HEK293 (cell line): ENCODE measurements around the gene DZIP1.

Source experiments
- BCL11B ChIP-seq: fragments of 450-650 bp; formaldehyde crosslinking; IDR thresholded peaks from 2 replicates; pipeline ENCODE4 v1.5.1; 2016; ENCODE audit warnings: low read depth, missing biosample characterization, missing genetic modification characterization
- HOXC10 ChIP-seq: sonication (generic); formaldehyde crosslinking; IDR thresholded peaks from 2 replicates; pipeline ENCODE4 v1.8.1; 2023; ENCODE audit warnings: mild to moderate bottlenecking, missing genetic modification reagents
- WT1 ChIP-seq: fragments of 450-650 bp; formaldehyde crosslinking; IDR thresholded peaks from 2 replicates; pipeline ENCODE4 v1.5.1; 2016; ENCODE audit warnings: missing biosample characterization, missing genetic modification characterization
- ZFP37 ChIP-seq: fragments of 450-650 bp; formaldehyde crosslinking; IDR thresholded peaks from 2 replicates; pipeline ENCODE4 v1.5.1; 2016; ENCODE audit warnings: missing biosample characterization, missing genetic modification characterization
- ZFP69B ChIP-seq: fragments of 450-650 bp; formaldehyde crosslinking; IDR thresholded peaks from 2 replicates; pipeline ENCODE4 v1.5.1; 2016; ENCODE audit warnings: missing biosample characterization, missing genetic modification characterization
- ZNF114 ChIP-seq: fragments of 450-650 bp; formaldehyde crosslinking; IDR thresholded peaks from 2 replicates; pipeline ENCODE4 v1.5.0; 2017; ENCODE audit warnings: missing biosample characterization, missing genetic modification characterization
- ZNF148 ChIP-seq: fragments of 450-650 bp; formaldehyde crosslinking; IDR thresholded peaks from 2 replicates; pipeline ENCODE4 v1.5.0; 2017; ENCODE audit warnings: missing biosample characterization, missing genetic modification characterization, borderline replicate concordance
- ZNF2 ChIP-seq: fragments of 450-650 bp; formaldehyde crosslinking; IDR thresholded peaks from 2 replicates; pipeline ENCODE4 v1.5.1; 2016; ENCODE audit warnings: missing biosample characterization, missing genetic modification characterization
- ZNF366 ChIP-seq: fragments of 450-650 bp; formaldehyde crosslinking; conservative IDR thresholded peaks from 2 replicates; pipeline ENCODE4 v1.5.1; 2016; ENCODE audit warnings: missing biosample characterization, missing genetic modification characterization
- ZNF518A ChIP-seq: fragments of 450-650 bp; formaldehyde crosslinking; conservative IDR thresholded peaks from 2 replicates; pipeline ENCODE4 v1.5.1; 2016; ENCODE audit warnings: low read depth, missing biosample characterization, missing genetic modification characterization
- ZNF596 ChIP-seq: fragments of 450-650 bp; IDR thresholded peaks from 2 replicates; pipeline ENCODE4 v1.5.0; 2018; ENCODE audit warnings: missing biosample characterization, mild to moderate bottlenecking, missing genetic modification characterization, moderate library complexity
- ZNF610 ChIP-seq: fragments of 450-650 bp; formaldehyde crosslinking; IDR thresholded peaks from 2 replicates; pipeline ENCODE4 v1.5.1; 2016; ENCODE audit warnings: missing biosample characterization, missing genetic modification characterization, borderline replicate concordance
- ZNF645 ChIP-seq: fragments of 450-650 bp; formaldehyde crosslinking; IDR thresholded peaks from 2 replicates; pipeline ENCODE4; 2016; ENCODE audit warnings: missing biosample characterization, missing genetic modification characterization
- ZNF654 ChIP-seq: fragments of 450-650 bp; formaldehyde crosslinking; IDR thresholded peaks from 2 replicates; pipeline ENCODE4 v1.5.1; 2016; ENCODE audit warnings: low read depth, missing biosample characterization, missing genetic modification characterization
- ZNF664 ChIP-seq: fragments of 450-650 bp; formaldehyde crosslinking; IDR thresholded peaks from 2 replicates; pipeline ENCODE4 v1.5.1; 2016; ENCODE audit warnings: missing biosample characterization, missing genetic modification characterization
- ZNF707 ChIP-seq: fragments of 450-650 bp; formaldehyde crosslinking; IDR thresholded peaks from 2 replicates; pipeline ENCODE4 v1.5.1; 2016; ENCODE audit warnings: missing biosample characterization, missing genetic modification characterization
- ZNF837 ChIP-seq: fragments of 450-650 bp; formaldehyde crosslinking; IDR thresholded peaks from 2 replicates; pipeline ENCODE4 v1.5.1; 2016; ENCODE audit warnings: missing biosample characterization, missing genetic modification characterization
- ZSCAN30 ChIP-seq: fragments of 450-650 bp; IDR thresholded peaks from 2 replicates; pipeline ENCODE4 v1.5.1; 2018; ENCODE audit warnings: missing biosample characterization, mild to moderate bottlenecking, missing genetic modification characterization, moderate library complexity
- TF ChIP-seq, protein P1 (sequence below): fragments of 450-650 bp; formaldehyde crosslinking; IDR thresholded peaks from 2 replicates; pipeline ENCODE4 v1.5.1; 2016; ENCODE audit warnings: missing biosample characterization, missing genetic modification characterization
- TF ChIP-seq, protein P2 (sequence below): fragments of 450-650 bp; formaldehyde crosslinking; IDR thresholded peaks from 2 replicates; pipeline ENCODE4 v1.5.1; 2016; ENCODE audit warnings: missing biosample characterization, missing genetic modification characterization
- TF ChIP-seq, protein P3 (sequence below): sonication (generic); formaldehyde crosslinking; IDR thresholded peaks from 2 replicates; pipeline ENCODE4 v1.8.1; 2022; ENCODE audit warnings: mild to moderate bottlenecking, moderate library complexity, missing genetic modification reagents
- TF ChIP-seq, protein P4 (sequence below): fragments of 450-650 bp; formaldehyde crosslinking; IDR thresholded peaks from 2 replicates; pipeline ENCODE4 v1.5.1; 2017; ENCODE audit warnings: missing biosample characterization, missing genetic modification characterization
- TF ChIP-seq, protein P5 (sequence below): fragments of 450-650 bp; formaldehyde crosslinking; IDR thresholded peaks from 2 replicates; pipeline ENCODE4 v1.5.1; 2017; ENCODE audit warnings: missing biosample characterization, missing genetic modification characterization

Gene DZIP1

GRCh38 chr13:95535243-95535642, 109.3 kb downstream of the DZIP1 start (continued):
- TF ChIP-seq, protein P1, sequence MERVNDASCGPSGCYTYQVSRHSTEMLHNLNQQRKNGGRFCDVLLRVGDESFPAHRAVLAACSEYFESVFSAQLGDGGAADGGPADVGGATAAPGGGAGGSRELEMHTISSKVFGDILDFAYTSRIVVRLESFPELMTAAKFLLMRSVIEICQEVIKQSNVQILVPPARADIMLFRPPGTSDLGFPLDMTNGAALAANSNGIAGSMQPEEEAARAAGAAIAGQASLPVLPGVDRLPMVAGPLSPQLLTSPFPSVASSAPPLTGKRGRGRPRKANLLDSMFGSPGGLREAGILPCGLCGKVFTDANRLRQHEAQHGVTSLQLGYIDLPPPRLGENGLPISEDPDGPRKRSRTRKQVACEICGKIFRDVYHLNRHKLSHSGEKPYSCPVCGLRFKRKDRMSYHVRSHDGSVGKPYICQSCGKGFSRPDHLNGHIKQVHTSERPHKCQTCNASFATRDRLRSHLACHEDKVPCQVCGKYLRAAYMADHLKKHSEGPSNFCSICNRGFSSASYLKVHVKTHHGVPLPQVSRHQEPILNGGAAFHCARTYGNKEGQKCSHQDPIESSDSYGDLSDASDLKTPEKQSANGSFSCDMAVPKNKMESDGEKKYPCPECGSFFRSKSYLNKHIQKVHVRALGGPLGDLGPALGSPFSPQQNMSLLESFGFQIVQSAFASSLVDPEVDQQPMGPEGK (tag by site-specific recombination), result peak; percentile 45; the same call in 1 of the 2 replicates
- no peak for TF ChIP-seq ZNF654 (tag by site-specific recombination)
- peak; percentile 78; the same call in 1 of the 2 replicates for TF ChIP-seq ZFP37 (tag by site-specific recombination)
- TF ChIP-seq ZNF114 (tag by site-specific recombination), result no peak
- 0 out of 2 replicates have a peak, but pooled peaks have one; percentile 25 for TF ChIP-seq ZNF366 (tag by site-specific recombination)
- TF ChIP-seq ZNF645, result no peak
- TF ChIP-seq ZSCAN30 (tag by site-specific recombination), result no peak
- no peak for TF ChIP-seq ZNF2 (tag by site-specific recombination)
- no peak for TF ChIP-seq HOXC10
- TF ChIP-seq WT1, result no peak
- TF ChIP-seq, protein P2, sequence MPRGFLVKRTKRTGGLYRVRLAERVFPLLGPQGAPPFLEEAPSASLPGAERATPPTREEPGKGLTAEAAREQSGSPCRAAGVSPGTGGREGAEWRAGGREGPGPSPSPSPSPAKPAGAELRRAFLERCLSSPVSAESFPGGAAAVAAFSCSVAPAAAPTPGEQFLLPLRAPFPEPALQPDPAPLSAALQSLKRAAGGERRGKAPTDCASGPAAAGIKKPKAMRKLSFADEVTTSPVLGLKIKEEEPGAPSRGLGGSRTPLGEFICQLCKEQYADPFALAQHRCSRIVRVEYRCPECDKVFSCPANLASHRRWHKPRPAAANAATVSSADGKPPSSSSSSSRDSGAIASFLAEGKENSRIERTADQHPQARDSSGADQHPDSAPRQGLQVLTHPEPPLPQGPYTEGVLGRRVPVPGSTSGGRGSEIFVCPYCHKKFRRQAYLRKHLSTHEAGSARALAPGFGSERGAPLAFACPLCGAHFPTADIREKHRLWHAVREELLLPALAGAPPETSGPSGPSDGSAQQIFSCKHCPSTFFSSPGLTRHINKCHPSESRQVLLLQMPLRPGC, result peak; percentile 91
- TF ChIP-seq ZFP69B (tag by site-specific recombination), result peak; percentile 70
- TF ChIP-seq, protein P3, sequence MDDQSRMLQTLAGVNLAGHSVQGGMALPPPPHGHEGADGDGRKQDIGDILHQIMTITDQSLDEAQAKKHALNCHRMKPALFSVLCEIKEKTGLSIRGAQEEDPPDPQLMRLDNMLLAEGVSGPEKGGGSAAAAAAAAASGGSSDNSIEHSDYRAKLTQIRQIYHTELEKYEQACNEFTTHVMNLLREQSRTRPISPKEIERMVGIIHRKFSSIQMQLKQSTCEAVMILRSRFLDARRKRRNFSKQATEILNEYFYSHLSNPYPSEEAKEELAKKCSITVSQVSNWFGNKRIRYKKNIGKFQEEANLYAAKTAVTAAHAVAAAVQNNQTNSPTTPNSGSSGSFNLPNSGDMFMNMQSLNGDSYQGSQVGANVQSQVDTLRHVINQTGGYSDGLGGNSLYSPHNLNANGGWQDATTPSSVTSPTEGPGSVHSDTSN (CRISPR knock-in tag), result no peak
- TF ChIP-seq ZNF148 (tag by site-specific recombination), result no peak
- TF ChIP-seq ZNF610 (tag by site-specific recombination), result no peak
- TF ChIP-seq BCL11B (tag by site-specific recombination), result 0 out of 2 replicates have a peak, but pooled peaks have one; percentile 20
- TF ChIP-seq, protein P4, sequence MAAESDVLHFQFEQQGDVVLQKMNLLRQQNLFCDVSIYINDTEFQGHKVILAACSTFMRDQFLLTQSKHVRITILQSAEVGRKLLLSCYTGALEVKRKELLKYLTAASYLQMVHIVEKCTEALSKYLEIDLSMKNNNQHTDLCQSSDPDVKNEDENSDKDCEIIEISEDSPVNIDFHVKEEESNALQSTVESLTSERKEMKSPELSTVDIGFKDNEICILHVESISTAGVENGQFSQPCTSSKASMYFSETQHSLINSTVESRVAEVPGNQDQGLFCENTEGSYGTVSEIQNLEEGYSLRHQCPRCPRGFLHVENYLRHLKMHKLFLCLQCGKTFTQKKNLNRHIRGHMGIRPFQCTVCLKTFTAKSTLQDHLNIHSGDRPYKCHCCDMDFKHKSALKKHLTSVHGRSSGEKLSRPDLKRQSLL (tag by site-specific recombination), result no peak
- TF ChIP-seq ZNF664, result no peak
- TF ChIP-seq ZNF707 (tag by site-specific recombination), result 0 out of 2 replicates have a peak, but pooled peaks have one; percentile 8
- TF ChIP-seq ZNF518A (tag by site-specific recombination), result no peak; the same call in 1 of the 2 replicates
- TF ChIP-seq, protein P5, sequence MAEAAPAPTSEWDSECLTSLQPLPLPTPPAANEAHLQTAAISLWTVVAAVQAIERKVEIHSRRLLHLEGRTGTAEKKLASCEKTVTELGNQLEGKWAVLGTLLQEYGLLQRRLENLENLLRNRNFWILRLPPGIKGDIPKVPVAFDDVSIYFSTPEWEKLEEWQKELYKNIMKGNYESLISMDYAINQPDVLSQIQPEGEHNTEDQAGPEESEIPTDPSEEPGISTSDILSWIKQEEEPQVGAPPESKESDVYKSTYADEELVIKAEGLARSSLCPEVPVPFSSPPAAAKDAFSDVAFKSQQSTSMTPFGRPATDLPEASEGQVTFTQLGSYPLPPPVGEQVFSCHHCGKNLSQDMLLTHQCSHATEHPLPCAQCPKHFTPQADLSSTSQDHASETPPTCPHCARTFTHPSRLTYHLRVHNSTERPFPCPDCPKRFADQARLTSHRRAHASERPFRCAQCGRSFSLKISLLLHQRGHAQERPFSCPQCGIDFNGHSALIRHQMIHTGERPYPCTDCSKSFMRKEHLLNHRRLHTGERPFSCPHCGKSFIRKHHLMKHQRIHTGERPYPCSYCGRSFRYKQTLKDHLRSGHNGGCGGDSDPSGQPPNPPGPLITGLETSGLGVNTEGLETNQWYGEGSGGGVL, result peak; percentile 45; the same call in 1 of the 2 replicates
- no peak for TF ChIP-seq ZNF596 (tag by site-specific recombination)
- no peak for TF ChIP-seq ZNF837 (tag by site-specific recombination)
